ENCODE results near the gene TAS1R2. TPM values are rescaled to one million over a fixed set of nuclear protein-coding genes. Genes with fewer than 3 reads are reported as not detected.

The TAS1R2 gene
- total and polyA plus RNA-seq, 12 donors, result not detected

GRCh38 chr1:18799454-18799853 is 60.0 kb downstream of the TAS1R2 start:
- no peak for DNase-seq
- TF ChIP-seq CTCF (IDR thresholded peaks at IDR 0.05) (no peak), POLR2A (IDR thresholded peaks at IDR 0.05) (no peak)

GRCh38 chr1:18798946-18799345 is 60.5 kb downstream of the TAS1R2 start:
- Histone ChIP-seq H3K27me3 (no peaks in the 10 kb centered on the region), H3K4me3 (no peak overlapping the region), H3K27ac (no peak overlapping the region), H3K4me1 (replicated peaks in 1 of 2) (no peaks in the 10 kb centered on the region), H3K36me3 (replicated peaks in 1 of 2) (no peaks in the 10 kb centered on the region), H3K9me3 (replicated peaks in 1 of 3) (no peaks in the 10 kb centered on the region)
- no peak for DNase-seq
- WGBS, 4 donors, result 74 to 83% (median 81%) methylated on average over 5 to 6 of the region's 6 CpGs
- intact Hi-C loops (cut with DNase I), result no loop called here
- TF ChIP-seq POLR2A (IDR thresholded peaks at IDR 0.05), result no peak
- no peak for TF ChIP-seq CTCF (IDR thresholded peaks at IDR 0.05)

More at GRCh38 chr1:18799454-18799853, 60.0 kb downstream of the TAS1R2 start:
- 65 to 82% (median 70%) methylated on average over 3 of the region's 3 CpGs for WGBS, 4 donors
- H3K4me1 ChIP-seq (replicated peaks in 1 of 2), result no peaks in the 10 kb centered on the region
- intact Hi-C loops (cut with DNase I), result no loop called here
- no peaks in the 10 kb centered on the region for H3K9me3 ChIP-seq (replicated peaks in 1 of 3)
- H3K27me3 ChIP-seq, result no peaks in the 10 kb centered on the region
- H3K4me3 ChIP-seq, result no peak overlapping the region
- H3K36me3 ChIP-seq (replicated peaks in 1 of 2), result no peaks in the 10 kb centered on the region
- no peak overlapping the region for H3K27ac ChIP-seq

- Histone ChIP-seq H3K9me3 (replicated peaks in 1 of 3) (no peaks in the 10 kb centered on the region), H3K4me3 (no peak overlapping the region), H3K27ac (no peak overlapping the region), H3K4me1 (replicated peaks in 1 of 2) (no peaks in the 10 kb centered on the region), H3K36me3 (replicated peaks in 1 of 2) (no peaks in the 10 kb centered on the region), H3K27me3 (no peaks in the 10 kb centered on the region)
- intact Hi-C loops (cut with DNase I), result no loop called here
- WGBS, 4 donors, result 80 to 86% (median 84%) methylated on average over 11 to 13 of the region's 13 CpGs
- TF ChIP-seq CTCF (IDR thresholded peaks at IDR 0.05), result no peak
- TF ChIP-seq POLR2A (IDR thresholded peaks at IDR 0.05), result no peak
- no peak for DNase-seq
Observed at GRCh38 chr1:18798533-18798932, 60.9 kb downstream of the TAS1R2 start.

- H3K27me3 ChIP-seq, result no peaks in the 10 kb centered on the region
- no peaks in the 10 kb centered on the region for H3K9me3 ChIP-seq (replicated peaks in 1 of 3)
- no peaks in the 10 kb centered on the region for H3K36me3 ChIP-seq (replicated peaks in 1 of 2)
- intact Hi-C loops (cut with DNase I), result no loop called here
- no peak overlapping the region for H3K4me3 ChIP-seq
- 86 to 95% (median 90%) methylated on average over 3 of the region's 3 CpGs for WGBS, 4 donors
- H3K27ac ChIP-seq, result no peak overlapping the region
- DNase-seq, result no peak
- no peak for TF ChIP-seq POLR2A (IDR thresholded peaks at IDR 0.05)
- H3K4me1 ChIP-seq (replicated peaks in 1 of 2), result no peaks in the 10 kb centered on the region
Observed at GRCh38 chr1:18796950-18797349, 62.5 kb downstream of the TAS1R2 start.

- 77 to 81% (median 79%) methylated on average over 14 of the region's 14 CpGs for WGBS, 4 donors
- H3K4me3 ChIP-seq, result no peak overlapping the region
- H3K27ac ChIP-seq, result no peak overlapping the region
- no peak for DNase-seq
- intact Hi-C loops (cut with DNase I), result no loop called here
- H3K4me1 ChIP-seq (replicated peaks in 1 of 2), result no peaks in the 10 kb centered on the region
- H3K27me3 ChIP-seq, result no peaks in the 10 kb centered on the region
- H3K9me3 ChIP-seq (replicated peaks in 1 of 3), result no peaks in the 10 kb centered on the region
- H3K36me3 ChIP-seq (replicated peaks in 1 of 2), result no peaks in the 10 kb centered on the region
- no peak for TF ChIP-seq CTCF (IDR thresholded peaks at IDR 0.05)
- TF ChIP-seq POLR2A (IDR thresholded peaks at IDR 0.05), result no peak
Observed at GRCh38 chr1:18795002-18795689, 64.3 kb downstream of the TAS1R2 start.

Measured in adrenal gland (tissue), 12 donors.